Suppressor macrophage treated with lipopolysaccharide for 1 hour (primary cell): ENCODE measurements around the gene RASA4B.
"Not testable (repeated sequence)": the region's sequence is repeated elsewhere in the genome, so short reads cannot be mapped to it uniquely, and the experiment has no call there.

Experiments
- DNase-seq, 3 donors: peaks; one replicate each; pipeline ENCODE4 v3.0.0-alpha.2; 2020 to 2022

RASA4B gene

DNA sequence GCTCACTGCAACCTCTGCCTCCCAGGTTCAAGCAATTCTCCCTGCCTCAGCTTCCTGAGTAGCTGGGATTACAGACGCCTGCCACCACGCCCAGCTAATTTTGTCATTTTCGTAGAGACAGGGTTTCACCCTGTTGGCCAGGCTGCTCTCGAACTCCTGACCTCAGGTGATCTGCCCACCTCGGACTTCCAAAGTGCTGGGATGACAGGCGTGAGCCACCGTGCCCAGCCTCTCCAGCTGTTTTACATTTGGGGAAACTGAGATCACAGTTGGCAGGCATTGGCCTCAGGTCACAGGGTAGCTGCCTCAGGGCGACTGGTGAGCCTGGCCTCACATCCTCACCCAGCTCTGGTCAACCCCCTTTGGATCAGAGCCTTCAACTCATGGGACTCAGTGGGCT, 7.0 kb downstream of the RASA4B start:
- not testable (repeated sequence) for DNase-seq

DNA sequence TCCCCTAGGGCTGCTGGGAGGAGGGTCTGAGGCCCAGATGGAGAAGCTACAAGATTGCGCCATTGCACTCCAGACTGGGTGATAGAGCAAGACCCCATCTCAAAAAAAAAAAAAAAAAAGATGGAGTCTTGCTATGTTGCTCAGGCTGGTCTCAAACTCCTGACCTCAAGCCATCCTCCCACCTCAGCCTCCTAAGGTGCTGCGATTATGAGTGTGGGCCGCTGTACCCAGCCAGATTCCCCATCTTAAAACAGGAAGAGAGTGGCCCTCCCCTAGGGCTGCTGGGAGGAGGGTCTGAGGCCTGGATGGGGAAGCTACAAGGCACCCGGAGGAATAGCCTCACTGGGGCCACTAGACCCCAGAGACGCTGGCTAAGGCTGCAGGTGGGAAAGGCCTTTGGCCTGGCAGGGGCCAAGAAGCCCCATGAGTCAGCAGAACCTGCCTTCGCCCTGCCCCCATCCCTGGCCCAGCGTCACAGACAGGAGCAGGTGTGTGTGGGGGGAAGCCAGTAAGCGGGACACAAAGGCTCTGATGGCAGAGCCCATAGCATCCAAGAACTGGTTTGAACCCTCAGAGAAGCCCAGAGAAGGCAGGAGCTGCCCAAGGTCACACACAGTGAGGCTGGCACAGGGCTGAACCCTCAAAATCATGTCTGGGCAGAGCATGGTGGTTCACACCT, 10.0 kb downstream of the RASA4B start:
- not testable (repeated sequence) for DNase-seq

GRCh38 chr7:102505298-102506185, 12.0 kb downstream of the RASA4B start:
- not testable (repeated sequence) for DNase-seq

DNA sequence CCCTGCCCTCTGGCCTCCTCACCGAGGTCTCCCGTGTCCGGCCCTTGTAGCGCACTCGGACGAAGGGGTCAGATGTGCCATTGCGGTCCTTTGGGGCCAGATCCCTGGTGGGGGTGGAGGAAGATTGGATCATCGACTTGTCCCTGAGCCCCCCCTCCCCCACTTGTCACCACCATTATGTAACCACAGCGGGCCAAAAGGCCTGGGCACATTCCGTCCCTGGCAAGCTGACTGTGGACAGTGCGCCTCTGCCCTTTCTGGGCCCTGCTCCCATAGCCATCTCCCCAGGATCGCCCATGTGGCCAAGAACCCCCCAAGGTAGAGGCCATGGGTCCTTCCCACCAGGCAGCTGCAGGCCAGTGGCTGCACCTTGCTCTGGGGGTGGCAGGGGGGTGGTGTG, 14.4 kb downstream of the RASA4B start:
- not testable (repeated sequence) for DNase-seq

- not testable (repeated sequence) for DNase-seq
Measured at GRCh38 chr7:102498321-102498720, 19.3 kb downstream of the RASA4B start.

DNA sequence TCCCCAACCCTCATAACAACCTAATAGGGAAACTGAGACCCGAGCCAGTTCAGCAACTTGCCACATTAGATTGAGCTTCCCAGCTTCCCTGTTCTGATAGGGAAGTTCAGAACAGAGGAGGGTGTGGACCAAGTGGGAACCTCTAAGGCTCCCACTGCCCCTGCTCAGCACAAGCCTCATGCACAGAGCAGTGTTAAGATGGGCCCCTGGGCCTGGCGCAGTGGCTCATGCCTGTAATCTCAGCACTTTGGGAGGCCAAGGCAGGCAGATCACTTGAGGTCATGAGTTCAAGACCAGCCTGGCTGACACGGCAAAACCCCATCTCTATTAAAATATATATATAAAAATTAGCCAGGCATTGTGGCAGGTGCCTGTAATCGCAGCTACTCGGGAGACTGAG, 20.3 kb downstream of the RASA4B start:
- not testable (repeated sequence) for DNase-seq

- DNase-seq, result not testable (repeated sequence)
Measured at GRCh38 chr7:102496861-102497260, 20.7 kb downstream of the RASA4B start.

GRCh38 chr7:102494473-102495149, 23.0 kb downstream of the RASA4B start:
- not testable (repeated sequence) for DNase-seq

GRCh38 chr7:102494026-102494425, 23.6 kb downstream of the RASA4B start:
- DNase-seq, result not testable (repeated sequence)

DNA sequence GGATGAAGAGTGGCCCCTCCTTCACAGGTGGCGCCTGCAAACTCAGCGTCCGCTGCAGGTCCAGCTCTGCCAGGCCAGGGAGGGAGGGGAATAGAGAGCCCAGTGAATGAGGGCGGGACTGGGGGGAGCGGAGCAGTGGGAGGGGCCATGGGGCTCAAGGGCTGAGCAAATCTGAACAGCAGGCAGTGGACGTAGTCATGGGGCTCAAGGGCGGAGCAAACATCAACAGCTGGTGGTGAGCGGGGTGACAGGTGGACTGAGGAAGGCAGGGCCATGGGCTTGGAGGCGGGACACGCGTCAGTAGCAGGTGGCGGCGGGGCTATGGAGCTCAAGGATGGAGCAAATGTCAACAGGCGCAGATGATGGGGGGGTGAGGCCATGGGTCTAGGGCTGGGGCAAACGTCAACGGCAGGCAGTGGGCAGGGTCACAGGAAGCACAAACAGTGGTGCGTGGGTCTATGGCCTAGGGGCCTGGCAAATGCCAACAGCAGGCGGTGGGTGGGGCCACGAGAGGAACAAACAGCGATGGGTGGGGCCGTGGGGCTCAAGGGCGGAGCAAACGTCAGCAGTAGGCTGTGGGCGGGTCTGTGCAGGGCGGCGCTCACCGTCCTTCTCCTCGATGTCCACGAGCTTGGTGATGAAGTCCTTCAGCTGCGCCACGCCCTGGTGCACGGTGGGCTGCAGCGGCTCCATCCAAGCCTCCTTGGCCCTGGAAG, 24.2 kb downstream of the RASA4B start:
- not testable (repeated sequence) for DNase-seq

DNA sequence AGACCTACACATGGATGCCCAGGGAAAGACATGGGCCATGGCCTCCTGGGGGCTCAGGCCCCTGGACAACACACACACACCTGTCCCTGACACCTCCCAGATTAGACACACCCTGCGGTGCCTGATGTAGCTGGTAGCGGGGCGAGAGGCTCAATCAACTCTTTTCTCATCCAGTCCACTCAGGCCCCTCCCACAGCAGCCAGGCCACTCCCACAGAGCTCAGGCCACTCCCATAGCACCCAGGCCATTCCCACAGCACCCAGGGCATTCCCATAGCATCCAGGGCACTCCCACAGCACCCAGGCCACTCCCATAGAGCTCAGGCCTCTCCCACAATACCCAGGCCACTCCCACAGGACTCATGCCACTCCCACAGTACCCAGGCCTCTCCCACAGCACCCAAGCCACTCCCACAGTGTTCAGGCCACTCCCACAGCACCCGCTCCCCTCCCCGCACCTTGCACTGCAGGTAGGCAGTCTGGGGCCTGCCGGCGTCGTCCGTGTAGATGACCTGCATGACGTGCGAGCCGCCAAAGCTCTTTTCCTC, 27.0 kb downstream of the RASA4B start:
- DNase-seq, result not testable (repeated sequence)

GRCh38 chr7:102484317-102484716, 33.3 kb downstream of the RASA4B start:
- not testable (repeated sequence) for DNase-seq

DNA sequence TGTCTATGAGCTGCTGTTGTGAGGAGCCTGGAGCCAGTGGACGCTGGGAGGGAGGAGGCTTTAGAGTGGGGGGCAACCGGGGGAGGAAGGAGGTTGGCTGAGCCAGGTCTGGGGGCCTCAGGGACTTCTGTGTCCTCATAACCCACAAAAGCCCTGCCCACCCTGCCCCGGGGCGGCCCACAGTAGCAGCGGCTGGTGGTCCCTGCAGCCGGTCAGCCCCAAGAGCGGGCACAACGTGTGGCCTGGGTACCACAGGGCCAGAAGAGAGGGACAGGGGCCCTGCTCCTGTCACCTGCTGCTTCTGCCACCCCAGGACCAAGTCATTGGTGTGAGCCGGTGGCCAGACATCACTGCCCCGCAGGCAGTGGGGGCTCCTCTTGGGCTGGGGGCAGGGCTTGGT, 35.6 kb downstream of the RASA4B start:
- not testable (repeated sequence) for DNase-seq

GRCh38 chr7:102479982-102480637, 37.5 kb downstream of the RASA4B start:
- DNase-seq, result not testable (repeated sequence)

GRCh38 chr7:102479209-102479584, 38.4 kb downstream of the RASA4B start:
- not testable (repeated sequence) for DNase-seq

DNA sequence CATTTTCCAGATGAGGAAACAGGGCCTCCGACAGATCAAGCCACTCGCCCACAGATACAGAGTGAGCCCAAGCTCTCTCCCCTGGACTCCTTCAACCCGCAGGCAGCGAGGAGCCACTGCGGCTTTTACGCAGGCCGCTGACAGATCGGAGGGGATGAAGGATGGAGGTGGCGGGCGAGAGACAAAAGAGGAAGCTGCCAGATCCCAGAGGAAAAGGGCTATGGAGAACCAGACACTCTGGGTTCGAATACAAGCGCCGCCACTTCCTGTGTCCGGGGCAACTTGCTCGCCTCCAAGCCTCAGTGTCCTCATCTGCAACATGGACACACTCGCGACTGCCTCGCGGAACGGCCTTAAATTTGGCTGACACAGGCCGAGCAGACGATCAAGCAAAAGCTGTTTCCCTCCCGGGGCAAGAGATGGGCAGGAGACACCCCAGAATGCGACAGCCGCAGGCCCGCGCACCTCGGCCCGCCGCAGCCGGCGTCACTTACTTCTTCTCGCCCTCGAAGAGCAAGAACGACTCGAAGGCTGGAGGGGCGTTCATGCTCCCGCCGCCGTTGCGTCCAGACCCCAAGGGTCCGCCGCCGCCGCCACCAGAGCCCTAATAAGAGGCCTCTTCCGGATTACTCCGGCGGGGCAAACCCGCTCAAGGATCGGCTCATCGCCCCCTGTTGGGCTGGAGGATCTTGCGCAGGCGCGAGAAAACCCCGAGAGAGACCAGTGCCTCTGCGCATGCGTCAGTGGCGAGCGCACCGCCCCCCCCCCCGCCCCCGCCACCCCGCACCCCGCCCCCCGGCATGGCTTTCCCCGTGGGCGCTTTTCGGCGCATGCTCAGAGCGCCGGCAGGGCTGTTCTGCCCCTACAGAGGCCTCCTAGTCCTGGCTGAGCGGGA, 39.0 kb downstream of the RASA4B start, which contains the start of gene POLR2J:
Gene POLR2J (minus strand): TSS at position 609 of the 895 bp plus-strand sequence. CDS start 62 bp downstream, at position 547.
- DNase-seq, result peak; percentile 34 to 90 (median 52)

GRCh38 chr7:102474736-102475435, 42.7 kb downstream of the RASA4B start:
- not testable (repeated sequence) for DNase-seq

GRCh38 chr7:102474116-102474515, 43.5 kb downstream of the RASA4B start:
- not testable (repeated sequence) for DNase-seq

GRCh38 chr7:102473271-102473991, 44.1 kb downstream of the RASA4B start:
- no peak for DNase-seq
